Neural cell (in vitro differentiated cells): ENCODE data around the gene ZDHHC21. TPM values are rescaled to one million over a fixed set of nuclear protein-coding genes. Genes with fewer than 3 reads are reported as not detected.
A peak's percentile ranks its signal among the peaks of the same experiment; 100 is the strongest.

ENCODE experiments used
- H2AFZ ChIP-seq: fragments of 200-600, 300-800 bp; sonication (generic), shearing (Covaris generic); 2 replicates; pipeline ENCODE4 v1.6.0; 2014; ENCODE audit warnings: low read depth, mild to moderate bottlenecking, antibody characterized with exemption, low read length, moderate library complexity
- H3F3A ChIP-seq: fragments of 200-600 bp; shearing (Covaris generic); 2 replicates; pipeline ENCODE4 v1.6.1; 2016; ENCODE audit warnings: mild to moderate bottlenecking, moderate library complexity, mixed read lengths, antibody characterized with exemption, low read length; ENCODE audit not compliant: insufficient read depth, poor library complexity, severe bottlenecking
- H3K27ac ChIP-seq: fragments of 200-600, 300-800 bp; sonication (generic), shearing (Covaris generic); 2 replicates; pipeline ENCODE4 v1.5.1; 2014; ENCODE audit warnings: mild to moderate bottlenecking, low read length, moderate library complexity
- H3K27me3 ChIP-seq: fragments of 300-800, 200-600 bp; sonication (generic), shearing (Covaris generic); 2 replicates; pipeline ENCODE4 v1.6.0; 2014; ENCODE audit warnings: mild to moderate bottlenecking, low read depth, low read length, moderate library complexity; ENCODE audit not compliant: insufficient read depth
- H3K36me3 ChIP-seq: fragments of 300-800, 200-600 bp; sonication (generic), shearing (Covaris generic); 2 replicates; pipeline ENCODE4 v1.5.1; 2014; ENCODE audit warnings: mild to moderate bottlenecking, antibody characterized with exemption, low read length, moderate library complexity; ENCODE audit not compliant: insufficient read depth
- H3K4me2 ChIP-seq: fragments of 300-800, 200-600 bp; sonication (generic), shearing (Covaris generic); 2 replicates; pipeline ENCODE4 v1.6.0; 2014; ENCODE audit warnings: mild to moderate bottlenecking, low read length
- H3K4me3 ChIP-seq: fragments of 300-800, 200-600 bp; sonication (generic), shearing (Covaris generic); 2 replicates; pipeline ENCODE4 v1.5.1; 2014; ENCODE audit warnings: mild to moderate bottlenecking, low read length, moderate library complexity
- H3K79me2 ChIP-seq: fragments of 200-600 bp; shearing (Covaris generic); replicated peaks from 2 replicates; pipeline ENCODE4 v1.6.0; 2014; ENCODE audit warnings: mild to moderate bottlenecking, low read length, moderate library complexity; ENCODE audit not compliant: insufficient read depth
- H3K9ac ChIP-seq: fragments of 300-800, 200-600 bp; sonication (generic), shearing (Covaris generic); 2 replicates; pipeline ENCODE4 v1.6.1; 2016; ENCODE audit warnings: mild to moderate bottlenecking, low read length, mixed read lengths
- H3K9me2 ChIP-seq: fragments of 200-600 bp; shearing (Covaris generic); 2 replicates; pipeline ENCODE4 v1.6.1; 2016; ENCODE audit warnings: mild to moderate bottlenecking, low read length, mixed read lengths; ENCODE audit not compliant: insufficient read depth
- H3K9me3 ChIP-seq: fragments of 200-600, 300-800 bp; sonication (generic), shearing (Covaris generic); 2 replicates; pipeline ENCODE4 v1.6.1; 2016; ENCODE audit warnings: mild to moderate bottlenecking, mixed run types, low read length, moderate library complexity, mixed read lengths
- H4K20me1 ChIP-seq: fragments of 200-600 bp; shearing (Covaris generic); 2 replicates; pipeline ENCODE4 v1.6.1; 2016; ENCODE audit warnings: mild to moderate bottlenecking, mixed run types; ENCODE audit not compliant: insufficient read depth
- EP300 ChIP-seq: fragments of 450-650 bp; conservative IDR thresholded peaks from 2 replicates; pipeline ENCODE4 v1.6.1; 2014; ENCODE audit warnings: antibody characterized with exemption, mild to moderate bottlenecking, moderate library complexity; ENCODE audit not compliant: poor library complexity, severe bottlenecking
- EZH2 ChIP-seq: fragments of 200-600, 300-800 bp; shearing (Covaris generic), sonication (generic); IDR thresholded peaks from 2 replicates; pipeline ENCODE4 v1.6.1; 2014; ENCODE audit warnings: antibody characterized with exemption, low read length, borderline replicate concordance, mild to moderate bottlenecking; ENCODE audit not compliant: insufficient read depth, poor library complexity, severe bottlenecking
- MXI1 ChIP-seq: fragments of 450-650 bp; conservative IDR thresholded peaks from 2 replicates; pipeline ENCODE4 v1.6.1; 2014; ENCODE audit warnings: antibody characterized with exemption, mild to moderate bottlenecking; ENCODE audit not compliant: poor library complexity, severe bottlenecking
- POLR2AphosphoS5 ChIP-seq: IDR thresholded peaks from 2 replicates; pipeline ENCODE4 v1.6.1; 2012
- RAD21 ChIP-seq: fragments of 450-650 bp; conservative IDR thresholded peaks from 2 replicates; pipeline ENCODE4 v1.6.1; 2014; ENCODE audit warnings: antibody characterized with exemption, mild to moderate bottlenecking, moderate library complexity
- SMC3 ChIP-seq: fragments of 450-650 bp; conservative IDR thresholded peaks from 2 replicates; pipeline ENCODE4 v1.6.1; 2014; ENCODE audit warnings: antibody characterized with exemption, mild to moderate bottlenecking, moderate library complexity; ENCODE audit not compliant: poor library complexity
- TAF1 ChIP-seq: IDR thresholded peaks from 2 replicates; pipeline ENCODE4 v1.6.1; 2012; ENCODE audit warnings: low read depth
- polyA plus RNA-seq: library from polyadenylated mRNA; depleted of rRNA; stranded (reverse); fragments of >200 nt; gene quantifications from 2 replicates; pipeline ENCODE4 v1.2.3, GENCODE V29; 2014
- TF ChIP-seq, protein P1 (sequence below): IDR thresholded peaks from 2 replicates; pipeline ENCODE4 v1.6.1; 2012; ENCODE audit warnings: borderline replicate concordance
- TF ChIP-seq, protein P2 (sequence below): fragments of 450-650 bp; IDR thresholded peaks from 2 replicates; pipeline ENCODE4 v1.5.1; 2014; ENCODE audit warnings: antibody characterized with exemption, mild to moderate bottlenecking, moderate library complexity; ENCODE audit not compliant: poor library complexity, severe bottlenecking

Gene ZDHHC21
- polyA plus RNA-seq, 1 donor from 2014 or later = 19.8 TPM

DNA sequence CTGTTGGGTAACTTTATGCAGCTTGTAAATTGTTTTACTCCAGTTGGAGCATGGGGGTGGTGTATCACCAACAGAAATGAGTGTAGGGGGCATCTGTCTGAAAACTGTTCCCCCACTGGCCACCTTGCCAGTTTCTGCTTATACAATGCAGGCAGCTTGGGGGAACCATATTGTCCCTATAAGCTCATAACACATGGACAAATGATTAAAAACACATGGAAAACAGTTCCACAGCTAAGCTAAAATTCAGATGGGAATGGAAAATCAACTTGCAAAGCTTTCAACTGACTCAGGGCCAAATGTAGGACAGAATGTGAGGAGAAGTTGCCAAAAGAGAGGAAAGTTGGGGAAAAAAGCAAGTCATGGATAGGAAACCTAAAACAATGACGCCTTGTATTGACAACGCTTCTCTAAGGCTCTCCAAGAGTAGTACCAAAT is 37.2 kb upstream of the ZDHHC21 start:
- Histone ChIP-seq H2AFZ (no peak overlapping the region), H3K27me3 (no peaks in the 10 kb centered on the region), H3K27ac (no peak overlapping the region), H4K20me1 (no peaks in the 10 kb centered on the region), H3K79me2 (no peaks in the 10 kb centered on the region), H3F3A (no peaks in the 10 kb centered on the region), H3K9me2 (no peaks in the 10 kb centered on the region), H3K4me2 (no peak overlapping the region), H3K4me3 (no peak overlapping the region), H3K9me3 (no peaks in the 10 kb centered on the region), H3K36me3 (no peaks in the 10 kb centered on the region), H3K9ac (no peak overlapping the region)
- no peak for TF ChIP-seq TAF1
- TF ChIP-seq, protein P1, sequence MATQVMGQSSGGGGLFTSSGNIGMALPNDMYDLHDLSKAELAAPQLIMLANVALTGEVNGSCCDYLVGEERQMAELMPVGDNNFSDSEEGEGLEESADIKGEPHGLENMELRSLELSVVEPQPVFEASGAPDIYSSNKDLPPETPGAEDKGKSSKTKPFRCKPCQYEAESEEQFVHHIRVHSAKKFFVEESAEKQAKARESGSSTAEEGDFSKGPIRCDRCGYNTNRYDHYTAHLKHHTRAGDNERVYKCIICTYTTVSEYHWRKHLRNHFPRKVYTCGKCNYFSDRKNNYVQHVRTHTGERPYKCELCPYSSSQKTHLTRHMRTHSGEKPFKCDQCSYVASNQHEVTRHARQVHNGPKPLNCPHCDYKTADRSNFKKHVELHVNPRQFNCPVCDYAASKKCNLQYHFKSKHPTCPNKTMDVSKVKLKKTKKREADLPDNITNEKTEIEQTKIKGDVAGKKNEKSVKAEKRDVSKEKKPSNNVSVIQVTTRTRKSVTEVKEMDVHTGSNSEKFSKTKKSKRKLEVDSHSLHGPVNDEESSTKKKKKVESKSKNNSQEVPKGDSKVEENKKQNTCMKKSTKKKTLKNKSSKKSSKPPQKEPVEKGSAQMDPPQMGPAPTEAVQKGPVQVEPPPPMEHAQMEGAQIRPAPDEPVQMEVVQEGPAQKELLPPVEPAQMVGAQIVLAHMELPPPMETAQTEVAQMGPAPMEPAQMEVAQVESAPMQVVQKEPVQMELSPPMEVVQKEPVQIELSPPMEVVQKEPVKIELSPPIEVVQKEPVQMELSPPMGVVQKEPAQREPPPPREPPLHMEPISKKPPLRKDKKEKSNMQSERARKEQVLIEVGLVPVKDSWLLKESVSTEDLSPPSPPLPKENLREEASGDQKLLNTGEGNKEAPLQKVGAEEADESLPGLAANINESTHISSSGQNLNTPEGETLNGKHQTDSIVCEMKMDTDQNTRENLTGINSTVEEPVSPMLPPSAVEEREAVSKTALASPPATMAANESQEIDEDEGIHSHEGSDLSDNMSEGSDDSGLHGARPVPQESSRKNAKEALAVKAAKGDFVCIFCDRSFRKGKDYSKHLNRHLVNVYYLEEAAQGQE = no peak
- no peak for TF ChIP-seq POLR2AphosphoS5
- TF ChIP-seq SMC3 = no peak
- TF ChIP-seq EP300 = no peak
- TF ChIP-seq, protein P2, sequence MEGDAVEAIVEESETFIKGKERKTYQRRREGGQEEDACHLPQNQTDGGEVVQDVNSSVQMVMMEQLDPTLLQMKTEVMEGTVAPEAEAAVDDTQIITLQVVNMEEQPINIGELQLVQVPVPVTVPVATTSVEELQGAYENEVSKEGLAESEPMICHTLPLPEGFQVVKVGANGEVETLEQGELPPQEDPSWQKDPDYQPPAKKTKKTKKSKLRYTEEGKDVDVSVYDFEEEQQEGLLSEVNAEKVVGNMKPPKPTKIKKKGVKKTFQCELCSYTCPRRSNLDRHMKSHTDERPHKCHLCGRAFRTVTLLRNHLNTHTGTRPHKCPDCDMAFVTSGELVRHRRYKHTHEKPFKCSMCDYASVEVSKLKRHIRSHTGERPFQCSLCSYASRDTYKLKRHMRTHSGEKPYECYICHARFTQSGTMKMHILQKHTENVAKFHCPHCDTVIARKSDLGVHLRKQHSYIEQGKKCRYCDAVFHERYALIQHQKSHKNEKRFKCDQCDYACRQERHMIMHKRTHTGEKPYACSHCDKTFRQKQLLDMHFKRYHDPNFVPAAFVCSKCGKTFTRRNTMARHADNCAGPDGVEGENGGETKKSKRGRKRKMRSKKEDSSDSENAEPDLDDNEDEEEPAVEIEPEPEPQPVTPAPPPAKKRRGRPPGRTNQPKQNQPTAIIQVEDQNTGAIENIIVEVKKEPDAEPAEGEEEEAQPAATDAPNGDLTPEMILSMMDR = no peak
- TF ChIP-seq EZH2 = no peak
- TF ChIP-seq MXI1 = no peak
- no peak for TF ChIP-seq RAD21

DNA sequence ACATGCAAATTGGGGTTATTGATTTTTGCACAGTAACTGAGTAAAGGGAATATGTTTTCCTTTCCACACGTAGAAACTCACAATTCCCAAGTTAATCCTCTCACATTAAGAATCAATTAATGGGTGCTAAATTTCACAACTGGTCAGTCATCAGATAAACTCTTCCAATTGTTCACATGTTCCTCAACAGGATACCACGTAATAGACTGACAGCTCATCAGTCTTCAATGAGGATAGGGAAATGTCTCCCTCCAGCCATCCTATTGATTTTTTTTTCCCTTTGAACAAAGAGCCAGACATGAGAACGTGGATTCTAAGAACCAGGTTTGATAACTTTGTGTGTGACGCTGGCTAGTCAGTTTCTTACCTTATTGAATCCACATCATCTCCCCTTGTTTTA is 30.1 kb upstream of the ZDHHC21 start:
- no peak overlapping the region for H3K9ac ChIP-seq
- TF ChIP-seq SMC3 (no peak), POLR2AphosphoS5 (no peak)
- TF ChIP-seq, protein P2 = no peak
- TF ChIP-seq, protein P1 = peak; percentile 48

More for the DNA sequence above, 30.1 kb upstream of the ZDHHC21 start:
- Histone ChIP-seq H3K9me2 (no peaks in the 10 kb centered on the region), H3K27me3 (peaks cover 22% of the 10 kb centered on the region), H3F3A (no peaks in the 10 kb centered on the region), H2AFZ (no peak overlapping the region), H4K20me1 (no peaks in the 10 kb centered on the region), H3K9me3 (no peaks in the 10 kb centered on the region), H3K36me3 (no peaks in the 10 kb centered on the region), H3K4me2 (no peak overlapping the region), H3K4me3 (no peak overlapping the region), H3K27ac (no peak overlapping the region), H3K79me2 (no peaks in the 10 kb centered on the region)
